ELR (cell line): ENCODE measurements around the gene ROCK2.

ENCODE experiments used
- DNase-seq: peaks from one replicate; pipeline ENCODE4 v3.0.0-alpha.2; 2015; ENCODE audit warnings: low read depth

The ROCK2 gene

GRCh38 chr2:11367170-11367730, 22.8 kb upstream of the ROCK2 start:
- DNase-seq: no peak

- DNase-seq: no peak
Measured at GRCh38 chr2:11366326-11366741, 21.9 kb upstream of the ROCK2 start.

GRCh38 chr2:11365096-11365879, 20.9 kb upstream of the ROCK2 start:
- DNase-seq: no peak

GRCh38 chr2:11364565-11364887, 20.1 kb upstream of the ROCK2 start:
- DNase-seq: no peak

GRCh38 chr2:11363868-11364564, 19.6 kb upstream of the ROCK2 start:
- DNase-seq: no peak

GRCh38 chr2:11359865-11360264, 15.4 kb upstream of the ROCK2 start:
- DNase-seq: no peak

- DNase-seq: no peak
Measured at GRCh38 chr2:11357428-11357972, 13.1 kb upstream of the ROCK2 start.

- DNase-seq: no peak
Measured at GRCh38 chr2:11356764-11357163, 12.3 kb upstream of the ROCK2 start.

GRCh38 chr2:11355194-11356053, 11.0 kb upstream of the ROCK2 start:
- DNase-seq: no peak

GRCh38 chr2:11354363-11355154, 10.1 kb upstream of the ROCK2 start:
- no peak for DNase-seq

- no peak for DNase-seq
Measured at GRCh38 chr2:11352781-11353537, 8.5 kb upstream of the ROCK2 start.

GRCh38 chr2:11348209-11348749, 3.8 kb upstream of the ROCK2 start:
- no peak for DNase-seq

GRCh38 chr2:11347403-11347959, 3.0 kb upstream of the ROCK2 start:
- no peak for DNase-seq

- DNase-seq: peak; percentile 10
Measured at GRCh38 chr2:11346023-11346482, 1.6 kb upstream of the ROCK2 start.

GRCh38 chr2:11344956-11345677, 681 bp upstream of the ROCK2 start:
- DNase-seq: peak; percentile 72

- DNase-seq: peak; percentile 56
Measured at GRCh38 chr2:11343650-11344341, 640 bp downstream of the ROCK2 start.

GRCh38 chr2:11343368-11343649, 1.1 kb downstream of the ROCK2 start:
- no peak for DNase-seq

GRCh38 chr2:11342551-11343367, 1.7 kb downstream of the ROCK2 start:
- peak; percentile 81 for DNase-seq
